ENCODE data around the gene IQSEC3. TPM values are rescaled to one million over a fixed set of nuclear protein-coding genes. Genes with fewer than 3 reads are reported as not detected.
"Not testable (repeated sequence)": the region's sequence is repeated elsewhere in the genome, so short reads cannot be mapped to it uniquely, and the experiment has no call there.

The IQSEC3 gene
- total RNA-seq, 1 donor from 2014 or later: under 0.01 TPM

DNA sequence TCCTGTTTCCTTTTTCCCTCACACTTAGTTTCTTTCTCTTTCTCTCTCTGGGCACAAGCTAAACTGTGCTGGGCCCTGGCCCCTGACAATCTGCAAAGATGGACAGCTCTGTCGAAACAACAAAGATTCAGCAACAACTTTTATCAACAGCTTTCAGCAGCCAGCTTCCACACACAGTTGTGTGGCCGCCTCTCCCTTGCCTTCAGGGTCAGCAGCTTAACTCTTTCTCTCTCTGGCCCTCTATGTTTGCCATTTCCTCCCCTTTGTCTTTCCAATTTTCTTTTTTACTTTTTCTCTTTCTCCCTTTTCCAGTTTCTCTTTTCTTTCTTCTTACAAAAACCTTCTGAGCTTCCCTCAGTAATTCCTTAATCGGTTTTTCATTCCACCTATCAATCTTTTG lies 43.3 kb downstream of the IQSEC3 start:
- no peak for DNase-seq (ENCODE audit: low read depth in 2 of 2)

GRCh38 chr12:111699-112493 lies 45.3 kb downstream of the IQSEC3 start:
- no peak for DNase-seq (ENCODE audit: low read depth in 2 of 2)

DNA sequence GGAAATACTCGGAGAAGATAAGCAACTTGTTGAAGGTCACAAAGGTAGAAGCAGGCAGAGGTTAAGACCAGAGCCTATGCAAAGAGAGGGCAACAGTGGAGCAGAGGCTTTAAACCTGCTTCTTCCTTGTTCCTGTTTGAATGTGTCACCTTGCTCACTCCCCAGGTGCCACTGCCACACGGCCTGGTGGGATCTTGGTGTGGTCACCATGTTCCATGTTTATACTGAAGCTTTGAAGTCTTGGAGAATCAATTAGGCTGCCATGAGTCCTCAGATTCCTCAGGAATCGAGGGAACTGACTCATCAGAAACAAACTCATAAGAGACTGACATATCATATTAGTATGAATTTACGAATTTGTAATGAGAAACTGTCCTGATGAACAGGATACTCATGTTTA lies 46.8 kb downstream of the IQSEC3 start:
- no peak for DNase-seq (ENCODE audit: low read depth in 2 of 2)

GRCh38 chr12:114626-115211 lies 48.2 kb downstream of the IQSEC3 start:
- DNase-seq (ENCODE audit: low read depth in 2 of 2): no peak

DNA sequence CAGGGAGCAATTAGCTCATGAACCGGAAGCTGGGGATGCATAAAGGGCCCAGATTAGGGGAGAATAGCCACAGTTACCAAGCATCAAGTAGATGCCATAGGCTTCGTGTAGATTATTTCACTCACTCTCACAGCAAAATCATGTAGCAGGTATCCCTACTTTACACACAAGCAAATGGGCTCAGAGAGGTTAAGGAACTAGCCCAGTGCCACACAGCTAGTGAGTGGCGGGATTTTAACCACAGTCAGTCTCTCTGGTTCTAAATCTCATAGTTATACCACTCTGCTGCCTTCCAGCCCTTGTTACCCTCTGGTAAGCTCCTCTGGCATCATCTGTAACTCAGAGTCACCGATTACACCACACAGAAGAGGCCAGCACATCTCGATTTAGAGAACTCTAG lies 49.0 kb downstream of the IQSEC3 start:
- no peak for DNase-seq (ENCODE audit: low read depth in 2 of 2)

DNA sequence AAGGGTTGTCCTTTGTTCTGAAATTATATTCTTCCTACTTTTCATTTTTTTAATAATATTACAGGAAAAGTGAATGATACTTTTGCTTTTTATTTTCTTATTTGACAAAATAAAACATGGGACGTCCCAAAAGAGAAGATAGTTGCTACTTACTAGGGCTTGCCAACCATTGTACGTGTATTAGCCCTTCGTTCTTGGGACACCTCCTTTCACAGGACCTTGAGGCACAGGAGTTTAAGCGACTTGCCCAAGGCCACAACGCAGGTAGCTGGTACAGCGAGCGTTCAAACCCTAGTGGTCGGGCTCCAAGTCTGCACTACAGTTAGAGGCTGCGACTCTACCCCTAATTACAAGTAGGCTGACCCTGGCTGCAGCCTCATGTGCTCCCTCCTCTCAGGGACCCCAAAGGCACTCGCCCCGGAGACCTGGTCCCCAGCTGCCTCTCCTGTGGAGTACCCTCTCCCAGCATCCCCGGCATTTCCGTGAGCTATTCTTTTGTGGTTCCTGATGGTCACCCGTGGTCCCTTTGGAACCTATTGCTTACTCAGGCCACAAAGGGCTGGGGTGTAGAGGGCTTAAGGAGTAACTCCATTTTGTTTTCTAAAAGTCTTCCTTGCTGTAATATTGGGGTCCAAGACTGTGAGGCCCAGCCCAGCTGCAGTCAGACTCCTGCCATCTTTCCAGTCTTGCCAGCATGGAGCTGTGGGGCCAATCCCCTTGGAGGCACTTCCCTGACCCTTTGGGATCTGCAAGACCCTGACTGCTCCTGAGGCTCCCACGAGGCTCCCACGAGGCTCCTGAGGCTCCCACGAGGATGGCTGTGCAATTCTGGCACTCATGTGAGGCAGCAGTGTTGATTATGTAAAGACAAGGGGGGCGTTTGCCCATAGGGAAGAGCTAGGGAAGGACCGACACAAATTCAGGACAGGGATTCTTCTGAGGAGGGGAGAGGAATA lies 49.7 kb downstream of the IQSEC3 start:
- DNase-seq (ENCODE audit: low read depth in 2 of 2): no peak

GRCh38 chr12:117311-117710 lies 50.7 kb downstream of the IQSEC3 start:
- no peak for DNase-seq (ENCODE audit: low read depth in 2 of 2)

- no peak for DNase-seq (ENCODE audit: low read depth in 2 of 2)
These were observed 51.3 kb downstream of the IQSEC3 start for GRCh38 chr12:117816-118345.

- no peak for DNase-seq (ENCODE audit: low read depth in 2 of 2)
These were observed 52.0 kb downstream of the IQSEC3 start for GRCh38 chr12:118591-118990.

GRCh38 chr12:120951-121350 lies 54.4 kb downstream of the IQSEC3 start:
- no peak for DNase-seq (ENCODE audit: low read depth in 2 of 2)

DNA sequence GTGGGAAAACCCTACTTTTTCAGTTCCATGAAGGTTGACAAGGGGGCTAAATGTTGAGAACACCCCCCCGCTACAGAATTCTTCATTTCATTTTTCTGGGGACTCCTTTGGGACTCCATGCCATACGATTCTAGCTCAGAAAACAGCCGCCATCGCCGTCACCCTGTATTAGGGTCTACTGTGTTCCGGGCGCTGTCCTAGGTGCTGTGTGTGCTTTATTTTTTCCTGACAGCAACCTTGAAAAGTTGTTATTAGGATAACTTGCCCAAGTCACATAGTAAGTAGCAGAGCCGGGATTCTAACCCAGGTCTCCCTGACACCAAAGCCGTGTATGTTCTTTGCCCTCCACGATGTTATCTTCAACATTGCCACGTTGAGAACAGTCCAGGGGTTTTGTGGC lies 55.1 kb downstream of the IQSEC3 start:
- no peak for DNase-seq (ENCODE audit: low read depth in 2 of 2)

DNA sequence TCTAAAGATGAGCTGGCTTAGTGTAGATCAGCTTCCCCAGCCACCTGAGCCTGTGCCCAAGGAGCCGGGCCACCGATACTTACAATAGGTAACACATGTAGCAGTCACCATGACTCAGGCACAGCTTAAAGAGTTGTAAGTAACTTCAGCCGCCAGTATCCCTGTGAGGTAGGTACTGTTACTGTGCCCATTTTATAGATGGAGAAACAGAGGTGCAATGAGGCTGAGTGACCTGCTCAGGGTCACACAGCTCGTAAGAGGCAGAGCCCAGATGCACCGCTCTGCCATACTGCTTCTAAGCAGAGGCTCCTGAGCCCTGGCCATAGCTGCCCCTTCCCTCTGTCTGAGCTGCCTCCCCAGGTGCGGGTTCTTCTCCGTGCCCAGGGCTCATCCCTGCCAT lies 58.5 kb downstream of the IQSEC3 start:
- no peak for DNase-seq (ENCODE audit: low read depth in 2 of 2)

GRCh38 chr12:125566-125965 lies 59.0 kb downstream of the IQSEC3 start:
- no peak for DNase-seq (ENCODE audit: low read depth in 2 of 2)

DNA sequence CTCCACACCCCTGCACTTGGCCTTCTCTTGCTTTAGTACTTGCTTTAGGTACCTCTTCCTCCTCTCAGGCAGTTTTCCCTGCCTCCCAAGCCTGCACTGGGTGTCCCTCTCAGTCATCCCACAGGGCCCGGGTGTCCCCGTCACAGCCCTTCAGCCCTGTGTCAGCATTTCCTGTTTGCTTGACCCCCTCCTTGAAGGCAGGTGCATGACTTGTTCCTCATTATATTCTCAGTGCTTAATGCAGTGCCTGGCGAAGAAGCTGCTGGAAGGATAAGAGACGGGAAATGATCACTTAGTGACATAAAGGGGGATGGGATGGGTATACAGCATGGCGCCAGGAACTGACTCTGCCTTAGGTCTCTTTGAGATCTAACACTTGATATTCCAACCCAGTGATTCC lies 61.5 kb downstream of the IQSEC3 start:
- no peak for DNase-seq (ENCODE audit: low read depth in 2 of 2)

DNA sequence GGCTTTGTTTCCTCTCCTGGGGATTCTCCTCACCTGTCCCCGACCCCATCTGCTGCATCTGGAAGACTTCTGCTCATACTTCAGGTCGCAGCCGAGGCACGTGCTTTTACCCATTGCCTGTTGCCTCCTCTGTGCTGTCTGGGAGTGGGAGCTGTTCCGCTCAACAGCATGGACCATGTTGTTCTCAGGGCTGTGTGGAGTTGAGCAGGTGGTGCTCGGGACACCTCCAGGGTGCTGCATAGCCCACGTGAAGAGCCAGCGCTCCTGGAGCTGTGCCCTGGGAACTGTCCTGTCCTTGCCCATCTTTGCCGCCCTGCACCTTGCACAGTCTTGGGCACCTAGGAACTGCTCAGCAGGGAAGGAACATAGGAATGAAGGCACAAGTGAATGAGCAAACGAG lies 62.4 kb downstream of the IQSEC3 start:
- DNase-seq (ENCODE audit: low read depth in 2 of 2): no peak

- DNase-seq (ENCODE audit: low read depth in 2 of 2): no peak
These were observed 64.0 kb downstream of the IQSEC3 start for GRCh38 chr12:130519-130918.

DNA sequence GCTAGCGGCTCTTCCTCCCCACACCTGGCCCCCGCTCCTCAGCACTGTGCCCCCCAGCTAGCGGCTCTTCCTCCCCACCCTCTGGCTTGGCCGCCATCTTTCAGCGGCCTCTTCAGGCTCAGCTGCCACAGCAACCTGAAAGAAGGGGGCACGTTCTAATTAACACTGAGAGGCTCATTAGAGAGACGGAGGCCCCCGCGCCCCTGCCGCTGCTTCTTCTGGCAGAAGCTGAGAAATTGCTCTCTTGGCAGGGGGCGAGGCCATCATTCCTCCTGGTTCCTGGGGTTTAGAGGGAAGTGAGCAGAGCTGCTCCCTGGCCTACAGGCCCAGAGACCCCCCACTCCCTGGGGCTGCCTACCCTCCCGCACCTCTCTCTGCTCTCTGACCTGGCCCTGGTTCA lies 64.4 kb downstream of the IQSEC3 start:
- DNase-seq (ENCODE audit: low read depth in 2 of 2): no peak

GRCh38 chr12:131732-132495 lies 65.3 kb downstream of the IQSEC3 start:
- no peak for DNase-seq (ENCODE audit: low read depth in 2 of 2)

DNA sequence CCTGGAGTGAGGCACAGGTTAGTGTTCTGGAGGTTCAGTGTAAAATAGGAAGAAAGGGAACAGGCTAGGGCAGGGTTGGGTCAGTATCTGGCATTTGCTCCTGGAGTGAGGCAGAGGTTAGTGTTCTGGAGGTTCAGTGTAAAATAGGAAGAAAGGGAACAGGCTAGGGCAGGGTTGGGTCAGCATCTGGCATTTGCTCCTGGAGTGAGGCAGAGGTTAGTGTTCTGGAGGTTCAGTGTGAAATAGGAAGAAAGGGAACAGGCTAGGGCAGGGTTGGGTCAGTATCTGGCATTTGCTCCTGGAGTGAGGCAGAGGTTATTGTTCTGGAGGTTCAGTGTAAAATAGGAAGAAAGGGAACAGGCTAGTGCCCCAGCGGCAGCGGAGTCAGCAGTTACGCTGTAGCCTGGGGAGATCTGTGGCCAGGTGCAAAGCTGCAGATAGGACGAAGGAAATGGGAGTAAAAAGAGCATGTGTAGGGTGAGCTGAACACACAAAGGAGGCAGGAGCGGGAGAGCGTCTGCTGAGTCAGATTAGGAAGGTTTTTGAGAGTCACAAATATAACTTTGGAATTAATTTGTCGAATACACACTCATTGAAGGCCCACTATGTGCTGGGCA lies 67.2 kb downstream of the IQSEC3 start:
- not testable (repeated sequence) for DNase-seq (ENCODE audit: low read depth in 2 of 2)

- DNase-seq (ENCODE audit: low read depth in 2 of 2): no peak
These were observed 68.6 kb downstream of the IQSEC3 start for GRCh38 chr12:135138-135537.
